Measurements from ENCODE around the gene ULBP3.
"Not testable (repeated sequence)": the region's sequence is repeated elsewhere in the genome, so short reads cannot be mapped to it uniquely, and the experiment has no call there.

The ULBP3 gene

GRCh38 chr6:150013785-150014622 is 54.9 kb downstream of the ULBP3 start:
- DNase-seq, result not testable (repeated sequence)

- not testable (repeated sequence) for DNase-seq
Measured at GRCh38 chr6:150012846-150013784, 55.8 kb downstream of the ULBP3 start.
